Activated CD8-positive, alpha-beta memory T cell treated with anti-CD3 and anti-CD28 coated beads, Interleukin-2, amount 10 ng/mL, durations not matched to agents 7 days and 5 days (primary cell): ENCODE measurements around the gene TMEM176B. TPM values are rescaled to one million over a fixed set of nuclear protein-coding genes. Genes with fewer than 3 reads are reported as not detected.

ENCODE experiments used
- ATAC-seq: fragments of 150-1000 bp; cut with Tn5 transposase; one replicate; pipeline ENCODE4 v1.10.0; 2021; ENCODE audit warnings: moderate library complexity
- CTCF ChIA-PET: fragments of 350-600 bp; sonication (Branson Sonifier 250); formaldehyde crosslinking; loops from one replicate; lab custom pipeline; 2021; ENCODE audit warnings: antibody characterized with exemption; lab: Charles Lee
- DNase-seq: peaks from one replicate; pipeline ENCODE4 v3.0.0-alpha.2; 2020
- H3K27ac Mint-ChIP-seq: one replicate; pipeline ENCODE4 v1.8.0; 2021; ENCODE audit warnings: mild to moderate bottlenecking, mixed read lengths
- H3K27me3 Mint-ChIP-seq: one replicate; pipeline ENCODE4 v1.8.0; 2021; ENCODE audit warnings: mixed read lengths
- H3K36me3 Mint-ChIP-seq: one replicate; pipeline ENCODE4 v1.8.0; 2021; ENCODE audit warnings: mild to moderate bottlenecking, mixed read lengths
- H3K4me1 Mint-ChIP-seq: one replicate; pipeline ENCODE4 v1.8.0; 2021; ENCODE audit warnings: mixed read lengths
- H3K4me3 Mint-ChIP-seq: one replicate; pipeline ENCODE4 v1.8.0; 2021; ENCODE audit warnings: mild to moderate bottlenecking, moderate library complexity, mixed read lengths
- H3K9me3 Mint-ChIP-seq: one replicate; pipeline ENCODE4 v1.8.0; 2022; ENCODE audit warnings: low read depth, mixed read lengths
- total RNA-seq, 2 experiments: library from RNA; stranded (reverse); gene quantifications; one replicate each; pipeline ENCODE4 v1.2.3, GENCODE V29; 2021

TMEM176B gene
- total RNA-seq, 2 experiments from 2014 or later = not detected

DNA sequence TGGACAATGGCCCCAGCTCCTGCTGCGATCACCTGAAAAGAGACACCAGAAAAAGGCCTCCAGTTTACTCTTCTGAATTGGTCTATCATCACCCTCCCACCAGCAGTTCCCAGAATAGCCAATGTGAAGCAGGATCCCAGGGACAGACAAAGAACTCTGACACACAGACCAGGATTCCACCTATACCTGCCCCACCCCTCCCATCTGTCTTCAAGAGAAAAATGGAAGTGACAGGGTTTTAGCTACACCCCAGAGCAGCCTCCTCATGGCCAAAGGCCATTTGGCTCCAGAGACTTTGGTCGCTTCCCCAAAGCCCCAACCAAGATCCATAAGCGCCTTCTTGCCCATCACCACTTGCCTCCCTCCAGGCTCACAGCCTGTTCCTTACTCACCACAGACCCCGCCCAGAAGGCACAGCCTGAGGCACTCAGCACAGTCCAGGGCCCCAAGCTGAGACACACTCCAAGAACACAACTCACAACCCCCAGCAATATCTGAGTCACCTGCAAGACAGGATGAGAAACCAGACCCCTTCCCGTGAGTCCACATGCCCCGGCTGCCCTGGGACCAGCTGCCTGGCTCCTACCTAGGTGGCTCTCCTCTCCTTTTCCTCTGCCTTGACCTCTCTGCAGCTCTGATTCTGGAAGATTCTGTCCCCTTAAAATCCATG, 6.5 kb downstream of the TMEM176B start:
- H3K4me1 Mint-ChIP-seq = no peaks in the 10 kb centered on the region
- ATAC-seq = no peak
- CTCF ChIA-PET = interaction anchor here (0.5 to 1.1 kb wide), 2 partner anchors 15 to 156 kb away, joined by 3 to 4 read pairs; no protein-coding TSS in a partner anchor
- H3K4me3 Mint-ChIP-seq = no peak overlapping the region
- H3K27ac Mint-ChIP-seq = no peak overlapping the region
- H3K36me3 Mint-ChIP-seq = no peaks in the 10 kb centered on the region
- peaks cover 30% of the 10 kb centered on the region for H3K27me3 Mint-ChIP-seq
- no peaks in the 10 kb centered on the region for H3K9me3 Mint-ChIP-seq
- DNase-seq = no peak

DNA sequence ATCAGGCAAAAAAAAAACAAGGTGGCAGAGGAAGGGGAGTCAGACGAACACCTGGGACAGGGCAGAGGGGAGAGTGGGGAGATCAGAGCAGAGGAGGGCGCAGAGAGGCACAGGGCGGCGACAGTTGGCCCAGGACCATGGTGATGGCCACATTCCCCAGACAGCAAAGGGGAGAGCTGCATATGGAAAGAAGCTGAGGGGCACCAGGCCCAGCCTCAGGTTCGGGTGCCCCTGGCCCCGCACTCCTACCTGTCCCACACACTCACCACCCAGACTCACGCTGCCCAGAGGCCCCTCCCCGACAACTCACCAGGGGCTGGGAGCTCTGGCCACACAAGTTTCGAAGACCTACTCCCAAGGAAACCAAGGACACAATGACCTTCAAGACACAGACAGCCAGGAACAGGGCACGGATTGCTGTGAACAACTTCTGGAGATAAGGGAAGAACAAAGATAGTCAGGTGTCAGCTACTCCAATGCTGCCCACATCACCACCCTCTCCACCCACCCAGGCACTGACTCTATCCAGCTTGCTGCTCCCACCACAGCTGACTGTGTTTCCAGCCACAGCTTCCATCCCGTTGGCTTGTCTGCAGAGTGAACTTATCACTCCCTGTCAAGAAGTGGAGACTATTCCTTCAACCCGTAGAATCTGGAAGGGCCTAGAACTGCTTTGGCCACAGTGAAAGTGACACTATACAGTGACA, 8.3 kb downstream of the TMEM176B start:
- H3K9me3 Mint-ChIP-seq = no peaks in the 10 kb centered on the region
- DNase-seq (no peak), ATAC-seq (no peak)
- H3K4me3 Mint-ChIP-seq = no peak overlapping the region
- no peak overlapping the region for H3K27ac Mint-ChIP-seq
- H3K27me3 Mint-ChIP-seq = peaks cover 17% of the 10 kb centered on the region
- no peaks in the 10 kb centered on the region for H3K36me3 Mint-ChIP-seq
- H3K4me1 Mint-ChIP-seq = no peaks in the 10 kb centered on the region
- CTCF ChIA-PET = interaction anchor here (1.3 to 1.6 kb wide), 2 partner anchors 12 to 13 kb away, joined by 3 to 6 read pairs; no protein-coding TSS in a partner anchor

DNA sequence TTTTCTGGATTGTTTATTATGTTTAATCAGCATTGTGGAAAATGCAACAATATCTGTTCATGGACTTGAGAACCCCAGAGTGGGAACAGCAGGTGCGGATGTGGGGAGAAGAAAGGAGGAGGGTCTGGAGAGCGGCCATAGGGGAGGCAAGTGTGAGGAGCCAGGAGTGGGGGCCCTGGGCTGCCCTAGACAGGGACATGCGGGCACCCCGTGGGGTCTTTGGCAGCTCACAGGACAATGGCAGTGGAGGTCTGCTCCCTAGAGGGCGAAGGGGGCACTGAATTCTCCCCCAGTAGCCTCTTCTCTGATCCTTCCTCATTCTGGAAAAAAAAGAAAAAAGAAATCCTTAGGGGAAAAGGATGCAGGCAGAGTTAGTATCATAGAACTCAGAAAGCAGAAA, 8.9 kb downstream of the TMEM176B start:
- no peaks in the 10 kb centered on the region for H3K9me3 Mint-ChIP-seq
- DNase-seq = no peak
- no peaks in the 10 kb centered on the region for H3K36me3 Mint-ChIP-seq
- H3K27me3 Mint-ChIP-seq = peaks cover 17% of the 10 kb centered on the region
- ATAC-seq = no peak
- CTCF ChIA-PET = interaction anchor here (1.6 kb wide), 1 partner anchor 13 kb away, joined by 6 read pairs; no protein-coding TSS in a partner anchor
- no peak overlapping the region for H3K27ac Mint-ChIP-seq
- no peaks in the 10 kb centered on the region for H3K4me1 Mint-ChIP-seq
- H3K4me3 Mint-ChIP-seq = no peak overlapping the region

DNA sequence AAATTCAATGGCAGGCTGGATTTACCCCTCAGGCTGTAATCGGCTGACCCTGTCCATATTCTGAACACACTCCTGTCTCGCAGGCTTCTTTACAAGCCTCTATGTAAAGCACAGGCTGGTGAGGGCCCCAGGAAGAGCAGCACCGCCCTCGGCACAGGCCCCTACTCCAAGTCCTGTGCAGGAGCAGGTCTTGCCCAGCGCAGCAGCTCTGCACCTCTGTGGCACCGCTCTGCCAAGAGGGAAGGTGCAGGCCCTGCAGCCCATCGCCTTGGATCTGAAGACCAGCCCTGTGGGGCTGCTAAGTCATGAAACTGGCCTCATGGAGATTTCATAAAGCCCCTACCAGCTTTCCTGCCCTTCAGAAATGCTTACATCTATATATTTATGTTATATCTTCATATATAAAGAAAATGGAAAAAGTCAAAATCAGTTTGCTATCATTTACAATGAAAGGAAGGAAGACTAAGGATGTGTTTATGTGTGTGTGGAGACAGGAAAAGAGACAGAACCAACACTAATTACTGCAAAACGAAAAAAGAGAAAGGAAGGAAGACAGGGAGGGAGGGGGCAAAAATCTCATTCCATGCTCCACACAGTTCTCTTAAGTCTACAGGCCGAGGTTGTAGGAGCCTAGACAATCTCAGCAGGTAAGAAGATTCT, 9.6 kb downstream of the TMEM176B start:
- H3K9me3 Mint-ChIP-seq = no peaks in the 10 kb centered on the region
- CTCF ChIA-PET = no interaction called here
- DNase-seq (no peak), ATAC-seq (no peak)
- H3K27ac Mint-ChIP-seq = no peak overlapping the region
- no peak overlapping the region for H3K4me3 Mint-ChIP-seq
- no peaks in the 10 kb centered on the region for H3K36me3 Mint-ChIP-seq
- peaks cover 23% of the 10 kb centered on the region for H3K27me3 Mint-ChIP-seq
- H3K4me1 Mint-ChIP-seq = peaks cover 4% of the 10 kb centered on the region

DNA sequence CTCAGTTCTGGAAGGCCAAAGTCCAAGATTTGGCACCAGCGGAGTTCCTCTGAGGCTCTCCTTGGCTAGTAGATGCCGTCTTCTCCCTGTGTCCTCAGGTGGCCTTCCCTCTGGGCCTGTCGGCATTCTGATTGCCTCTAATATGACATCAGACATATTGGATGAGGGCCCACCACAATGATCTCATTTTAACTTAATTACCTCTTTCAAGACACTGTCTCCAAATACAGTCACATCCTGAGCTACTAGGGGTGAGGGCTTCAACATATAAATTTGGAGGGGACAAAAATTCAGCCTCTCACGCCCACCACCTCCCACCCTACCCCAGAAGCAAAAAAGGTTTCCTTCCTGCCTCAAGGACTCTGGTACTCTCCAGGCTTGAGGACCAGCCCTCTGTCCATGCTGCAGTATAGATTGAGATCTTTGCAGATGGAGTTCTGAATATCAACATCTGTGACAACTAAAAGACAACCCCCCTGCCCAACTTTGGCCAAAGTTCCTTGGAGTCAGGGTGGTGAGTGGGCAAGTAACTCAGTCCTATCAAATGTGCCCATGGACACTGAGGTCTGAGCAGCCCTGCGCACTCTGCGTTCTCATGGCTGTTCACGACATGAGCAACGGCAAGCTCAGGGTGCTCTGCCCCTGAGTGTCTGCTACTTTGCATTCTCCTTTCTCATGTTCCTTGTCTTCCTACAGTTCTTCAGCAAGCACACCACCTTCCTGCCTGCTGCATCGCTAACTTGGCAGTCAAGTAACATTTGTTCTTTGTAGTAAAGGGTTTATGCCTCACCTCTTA, 11.5 kb downstream of the TMEM176B start:
- H3K36me3 Mint-ChIP-seq = no peaks in the 10 kb centered on the region
- CTCF ChIA-PET = interaction anchor here (1.0 to 1.7 kb wide), 3 partner anchors 10 to 340 kb away, joined by 3 to 6 read pairs (median 4); no protein-coding TSS in a partner anchor

DNA sequence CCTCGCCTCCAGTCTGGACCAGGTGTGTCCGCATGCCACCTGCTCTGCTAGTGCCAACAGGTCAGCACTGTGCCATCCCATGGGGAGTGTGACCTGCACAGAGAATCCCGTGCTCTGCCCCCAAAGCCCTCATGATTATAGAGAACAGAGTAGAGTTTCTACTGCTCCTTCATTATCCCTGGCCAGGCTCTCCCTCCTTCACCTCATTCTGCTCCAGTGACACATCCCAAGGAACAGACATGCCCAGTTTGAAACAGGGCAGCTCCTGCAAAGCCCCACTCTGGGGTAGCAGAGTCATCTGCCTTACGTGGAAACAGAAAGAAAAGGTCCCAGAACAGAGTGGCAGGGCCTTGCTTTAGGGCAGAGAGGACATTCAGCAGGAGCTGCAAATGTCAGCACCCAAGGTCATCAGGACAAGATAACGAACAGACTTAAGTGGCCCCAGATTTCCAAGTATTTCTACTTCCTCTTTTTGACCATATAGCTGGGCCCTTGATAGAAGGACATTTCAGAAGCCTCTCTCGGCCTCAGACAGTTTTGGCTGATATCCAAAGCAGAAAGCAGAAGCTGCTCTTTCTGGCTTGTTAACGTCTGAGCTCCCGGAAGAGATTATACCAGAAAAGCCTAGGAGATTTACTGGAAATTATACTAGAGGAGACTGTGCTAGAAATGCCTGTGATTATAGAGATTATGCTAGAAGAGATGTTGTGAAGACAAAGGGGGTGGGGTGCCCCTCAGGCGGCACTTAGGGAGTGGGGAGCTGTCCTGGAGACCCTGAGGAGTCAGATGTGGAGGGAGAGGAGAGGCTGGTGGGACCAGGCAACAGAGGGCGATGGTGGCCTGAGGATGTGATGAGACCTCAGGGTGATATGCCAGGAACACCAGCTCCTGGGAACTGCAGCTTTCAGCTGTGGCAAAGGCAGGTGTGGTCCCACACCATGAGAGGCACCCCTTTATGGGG, 12.6 kb downstream of the TMEM176B start:
- Mint-ChIP-seq H3K4me1 (peaks cover 4% of the 10 kb centered on the region), H3K27ac (no peak overlapping the region), H3K4me3 (no peak overlapping the region), H3K9me3 (no peaks in the 10 kb centered on the region), H3K27me3 (peaks cover 35% of the 10 kb centered on the region), H3K36me3 (no peaks in the 10 kb centered on the region)
- ATAC-seq = no peak
- CTCF ChIA-PET = interaction anchor here (0.6 to 1.5 kb wide), 6 partner anchors 9 to 372 kb away, joined by 3 to 4 read pairs (median 3); no protein-coding TSS in a partner anchor
- no peak for DNase-seq

More for the DNA sequence above, 11.5 kb downstream of the TMEM176B start:
- ATAC-seq = no peak
- no peak for DNase-seq
- Mint-ChIP-seq H3K4me3 (no peak overlapping the region), H3K9me3 (no peaks in the 10 kb centered on the region), H3K27me3 (peaks cover 30% of the 10 kb centered on the region), H3K4me1 (peaks cover 4% of the 10 kb centered on the region), H3K27ac (no peak overlapping the region)

DNA sequence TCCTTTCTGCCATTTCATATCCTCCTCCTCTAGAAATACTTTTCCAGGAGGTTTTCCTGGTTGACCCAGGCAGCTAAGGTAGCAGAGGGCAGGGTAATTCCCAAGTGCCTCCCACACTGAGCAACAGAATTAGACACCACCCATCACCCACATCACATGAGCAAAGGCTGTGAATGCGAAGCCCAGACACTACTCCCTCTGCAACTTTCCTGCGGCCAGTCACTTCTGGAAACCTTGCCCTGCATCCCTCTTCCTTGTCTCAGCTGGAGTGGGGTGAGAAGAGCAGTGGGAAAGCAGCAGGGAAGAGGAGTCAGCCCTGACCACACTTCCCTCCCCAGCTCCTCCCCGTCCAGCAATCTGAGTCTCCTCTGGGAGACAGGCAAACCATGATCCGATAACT, 15.2 kb downstream of the TMEM176B start:
- peaks cover 4% of the 10 kb centered on the region for H3K4me1 Mint-ChIP-seq
- H3K4me3 Mint-ChIP-seq = no peak overlapping the region
- no peak for ATAC-seq
- CTCF ChIA-PET = interaction anchor here (1.0 to 1.3 kb wide), 2 partner anchors 16 to 113 kb away, joined by 3 read pairs; partner anchors contain the start of genes TMEM176A and TMEM176B
- H3K27me3 Mint-ChIP-seq = peaks cover 36% of the 10 kb centered on the region
- no peaks in the 10 kb centered on the region for H3K36me3 Mint-ChIP-seq
- no peaks in the 10 kb centered on the region for H3K9me3 Mint-ChIP-seq
- H3K27ac Mint-ChIP-seq = no peak overlapping the region
- no peak for DNase-seq

DNA sequence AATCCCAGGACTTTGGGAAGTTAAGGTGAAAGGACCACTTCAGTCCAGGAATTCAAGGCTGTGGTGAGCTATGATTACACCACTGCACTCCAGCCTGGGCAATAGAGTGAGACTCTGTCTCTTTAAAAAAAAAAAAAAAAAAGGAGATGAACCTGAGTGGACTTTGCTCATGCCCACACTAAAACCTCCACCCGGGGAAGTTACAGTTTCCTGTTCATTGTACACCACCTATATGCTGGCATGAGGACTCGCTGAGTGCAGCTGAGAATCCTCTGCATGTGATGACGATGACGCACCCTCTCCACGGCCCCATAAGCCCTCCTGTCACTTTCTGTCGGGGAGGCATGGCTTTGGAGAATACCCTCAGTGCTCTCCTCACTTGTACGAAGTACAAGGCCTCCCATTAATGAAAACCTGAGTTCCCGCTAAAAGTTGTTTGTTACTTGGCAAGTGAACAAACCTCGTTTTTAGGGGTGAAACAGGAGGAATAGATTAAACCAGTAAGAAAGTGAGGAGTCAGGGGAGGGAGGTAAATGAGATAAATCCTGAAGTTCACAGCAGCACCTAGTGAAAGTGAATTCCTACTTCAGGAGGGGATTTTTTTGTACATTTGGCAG, 15.9 kb downstream of the TMEM176B start:
- H3K4me1 Mint-ChIP-seq = peaks cover 4% of the 10 kb centered on the region
- DNase-seq (no peak), ATAC-seq (no peak)
- H3K9me3 Mint-ChIP-seq = no peaks in the 10 kb centered on the region
- peaks cover 33% of the 10 kb centered on the region for H3K27me3 Mint-ChIP-seq
- no peaks in the 10 kb centered on the region for H3K36me3 Mint-ChIP-seq
- no peak overlapping the region for H3K4me3 Mint-ChIP-seq
- no peak overlapping the region for H3K27ac Mint-ChIP-seq
- CTCF ChIA-PET = no interaction called here

DNA sequence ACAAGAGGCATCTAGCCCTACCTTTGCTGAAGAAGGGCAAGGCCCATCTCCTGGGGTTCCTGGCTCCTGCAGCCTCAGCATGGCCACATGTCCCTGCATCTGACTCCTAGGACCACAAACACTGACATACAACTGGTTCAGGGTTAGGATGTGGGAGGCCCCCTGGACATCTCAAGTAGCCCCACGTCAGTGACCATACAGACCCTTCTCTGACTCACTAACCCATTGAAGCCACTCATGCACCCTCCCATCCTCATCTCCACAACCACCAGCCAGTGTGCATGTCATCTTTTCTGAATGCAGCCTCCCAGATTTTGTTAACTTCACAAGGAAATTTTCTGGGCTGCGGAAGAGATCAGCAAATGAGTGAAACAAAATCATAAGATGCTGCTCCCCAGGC, 18.2 kb downstream of the TMEM176B start:
- ATAC-seq (no peak), DNase-seq (no peak)
- Mint-ChIP-seq H3K9me3 (no peaks in the 10 kb centered on the region), H3K36me3 (no peaks in the 10 kb centered on the region), H3K27me3 (peaks cover 38% of the 10 kb centered on the region), H3K27ac (no peak overlapping the region), H3K4me1 (peaks cover 7% of the 10 kb centered on the region), H3K4me3 (no peak overlapping the region)
- CTCF ChIA-PET = interaction anchor here (1.2 kb wide), 1 partner anchor 360 kb away, joined by 3 read pairs; no protein-coding TSS in a partner anchor

DNA sequence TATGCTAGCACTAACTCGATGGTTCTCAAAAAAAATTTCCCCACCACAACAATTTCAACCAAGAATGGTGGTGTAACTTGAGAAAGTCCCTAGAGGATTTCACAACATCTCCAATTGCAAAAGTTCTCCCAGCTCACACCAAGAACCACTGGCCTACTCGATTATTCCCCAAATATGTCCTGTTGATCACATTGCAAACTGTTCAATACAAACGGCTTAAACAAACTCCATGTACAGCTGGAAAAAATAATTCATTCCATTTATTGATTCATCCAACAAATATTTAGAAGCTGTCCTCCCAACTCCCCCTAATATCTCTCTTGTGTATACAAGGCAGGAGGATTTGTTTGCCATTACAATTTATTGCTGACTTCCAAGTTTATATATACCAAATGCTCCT, 19.1 kb downstream of the TMEM176B start:
- DNase-seq = no peak
- Mint-ChIP-seq H3K4me3 (no peak overlapping the region), H3K9me3 (no peaks in the 10 kb centered on the region), H3K36me3 (no peaks in the 10 kb centered on the region), H3K27me3 (peaks cover 39% of the 10 kb centered on the region), H3K27ac (no peak overlapping the region), H3K4me1 (peaks cover 7% of the 10 kb centered on the region)
- ATAC-seq = no peak
- CTCF ChIA-PET = interaction anchor here (1.3 kb wide), 1 partner anchor 11 kb away, joined by 3 read pairs; no protein-coding TSS in a partner anchor

DNA sequence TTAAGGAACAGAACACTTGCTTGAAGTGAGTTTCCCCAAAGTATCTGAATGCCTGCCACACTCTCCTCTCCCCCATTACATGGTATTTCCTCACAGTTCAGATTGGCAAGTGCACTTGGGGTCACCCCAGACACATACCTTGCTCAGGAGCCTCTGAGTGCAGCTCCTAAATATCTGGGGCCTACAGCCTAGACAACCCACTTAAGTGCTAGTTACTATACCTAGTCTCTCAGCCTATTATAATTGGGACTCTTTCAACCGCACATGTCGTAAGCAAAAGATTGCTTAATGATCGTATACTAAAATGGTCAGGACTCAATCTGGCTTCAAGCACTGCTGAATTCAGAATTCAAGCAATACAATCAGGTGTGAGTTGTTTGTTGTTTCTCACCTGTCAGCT, 19.9 kb downstream of the TMEM176B start:
- CTCF ChIA-PET = interaction anchor here (0.8 to 1.7 kb wide), 3 partner anchors 12 to 206 kb away, joined by 3 to 7 read pairs (median 3); no protein-coding TSS in a partner anchor
- H3K36me3 Mint-ChIP-seq = no peaks in the 10 kb centered on the region
- no peak overlapping the region for H3K27ac Mint-ChIP-seq
- H3K4me3 Mint-ChIP-seq = no peak overlapping the region
- ATAC-seq (no peak), DNase-seq (no peak)
- H3K9me3 Mint-ChIP-seq = no peaks in the 10 kb centered on the region
- H3K4me1 Mint-ChIP-seq = peaks cover 3% of the 10 kb centered on the region
- peaks cover 32% of the 10 kb centered on the region for H3K27me3 Mint-ChIP-seq
